HuH-7.5 (cell line): Measurements from ENCODE around the gene NPFF.
"Not testable (repeated sequence)": the region's sequence is repeated elsewhere in the genome, so short reads cannot be mapped to it uniquely, and the experiment has no call there.

Experiments
- DNase-seq: peaks from one replicate; pipeline ENCODE4 v3.0.0; 2011; ENCODE audit warnings: low spot score

NPFF gene, protein sequence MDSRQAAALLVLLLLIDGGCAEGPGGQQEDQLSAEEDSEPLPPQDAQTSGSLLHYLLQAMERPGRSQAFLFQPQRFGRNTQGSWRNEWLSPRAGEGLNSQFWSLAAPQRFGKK

DNA sequence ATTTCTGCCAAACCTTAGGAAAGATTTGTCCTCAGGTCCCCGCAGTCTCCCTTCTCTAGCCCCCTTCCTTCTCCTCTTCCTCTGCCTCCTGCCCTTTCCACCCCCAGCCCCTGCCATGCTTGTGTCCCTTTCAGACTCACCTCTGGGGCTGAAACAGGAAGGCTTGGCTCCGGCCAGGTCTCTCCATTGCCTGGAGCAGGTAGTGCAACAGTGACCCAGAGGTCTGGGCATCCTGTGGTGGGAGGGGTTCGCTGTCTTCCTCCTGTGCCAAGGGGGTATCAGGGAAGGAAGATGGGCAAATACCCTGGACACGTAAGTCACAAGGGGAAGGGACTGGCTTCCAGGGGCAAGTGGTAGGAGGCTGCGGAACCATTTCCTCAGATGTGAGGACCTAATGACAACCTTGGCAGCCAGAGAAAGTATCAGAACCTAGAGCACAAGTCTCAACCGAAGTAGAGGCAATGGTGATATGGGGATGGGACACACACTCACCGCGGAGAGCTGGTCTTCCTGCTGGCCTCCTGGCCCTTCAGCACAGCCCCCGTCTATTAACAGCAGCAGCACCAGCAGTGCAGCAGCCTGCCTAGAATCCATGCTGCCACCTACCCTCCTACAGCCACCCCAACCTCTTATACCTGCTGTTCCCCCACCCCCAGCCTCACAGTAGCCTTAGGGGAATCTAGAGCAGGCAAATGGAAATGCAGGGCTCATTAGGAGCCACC is at the start of gene NPFF:
Gene NPFF, minus strand, starts transcription at position 604 of the 722 bp plus-strand sequence. Its CDS starts 10 bp downstream, at position 594.
- DNase-seq, result no peak

GRCh38 chr12:53552361-53553327 is 45.4 kb upstream of the NPFF start:
- DNase-seq, result no peak

- no peak for DNase-seq
These were observed 44.6 kb upstream of the NPFF start for GRCh38 chr12:53551889-53552291.

DNA sequence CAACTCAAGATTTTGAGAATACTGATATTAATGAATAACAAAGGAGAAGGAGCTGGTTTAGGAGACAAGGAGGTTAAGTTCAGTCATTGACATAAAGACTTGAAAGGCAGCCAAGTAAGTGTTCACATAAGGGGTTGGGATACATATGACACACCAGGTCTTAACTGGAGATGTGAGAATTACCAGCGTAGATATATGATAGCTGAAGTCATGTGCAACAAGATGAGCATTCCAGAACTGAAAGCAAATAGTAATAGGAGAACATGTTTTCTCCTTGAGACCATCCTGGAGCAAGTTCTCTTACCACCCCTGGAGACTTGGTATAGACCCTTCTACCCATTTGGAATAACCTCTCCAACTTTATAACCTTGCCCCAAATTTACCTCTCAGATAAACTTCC is 43.3 kb upstream of the NPFF start:
- no peak for DNase-seq

DNA sequence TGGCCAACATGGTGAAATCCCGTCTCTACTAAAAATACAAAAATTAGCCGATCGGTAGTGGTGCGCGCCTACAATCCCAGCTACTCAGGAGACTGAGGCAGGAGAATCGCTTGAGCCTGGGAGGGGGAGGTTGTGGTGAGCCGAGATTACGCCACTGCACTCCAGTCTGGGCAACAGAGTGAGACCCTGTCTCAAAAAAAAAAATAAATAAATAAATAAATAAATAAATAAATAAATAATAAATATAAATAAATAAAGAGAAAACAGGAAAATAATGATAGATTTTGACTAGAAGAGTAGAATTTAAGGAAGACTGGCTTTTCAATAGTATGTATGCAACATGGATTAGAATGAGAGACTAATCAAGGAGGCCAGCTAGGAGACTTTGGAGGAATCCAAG is 42.8 kb upstream of the NPFF start:
- DNase-seq, result not testable (repeated sequence)

GRCh38 chr12:53548354-53548753 is 41.1 kb upstream of the NPFF start:
- DNase-seq, result not testable (repeated sequence)

GRCh38 chr12:53543539-53543938 is 36.3 kb upstream of the NPFF start:
- DNase-seq, result peak; percentile 71

DNA sequence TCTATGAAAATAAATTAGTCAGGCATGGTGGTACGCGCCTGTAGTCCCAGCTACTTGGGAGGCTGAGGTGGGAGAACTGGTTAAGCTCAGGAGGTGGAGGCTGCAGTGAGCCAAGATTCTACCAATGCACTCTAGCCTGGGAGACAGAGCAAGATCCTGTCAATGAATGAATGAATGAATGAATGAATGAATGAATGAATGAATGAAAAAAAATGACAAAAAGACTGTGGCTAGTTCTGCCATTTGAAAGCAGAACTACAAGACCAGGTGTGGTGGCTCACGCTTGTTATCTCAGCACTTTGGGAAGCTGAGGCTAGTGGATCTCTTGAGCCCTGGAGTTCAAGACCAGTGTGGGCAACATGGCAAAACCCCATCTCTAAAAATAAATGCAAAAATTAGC is 32.2 kb upstream of the NPFF start:
- DNase-seq, result no peak

DNA sequence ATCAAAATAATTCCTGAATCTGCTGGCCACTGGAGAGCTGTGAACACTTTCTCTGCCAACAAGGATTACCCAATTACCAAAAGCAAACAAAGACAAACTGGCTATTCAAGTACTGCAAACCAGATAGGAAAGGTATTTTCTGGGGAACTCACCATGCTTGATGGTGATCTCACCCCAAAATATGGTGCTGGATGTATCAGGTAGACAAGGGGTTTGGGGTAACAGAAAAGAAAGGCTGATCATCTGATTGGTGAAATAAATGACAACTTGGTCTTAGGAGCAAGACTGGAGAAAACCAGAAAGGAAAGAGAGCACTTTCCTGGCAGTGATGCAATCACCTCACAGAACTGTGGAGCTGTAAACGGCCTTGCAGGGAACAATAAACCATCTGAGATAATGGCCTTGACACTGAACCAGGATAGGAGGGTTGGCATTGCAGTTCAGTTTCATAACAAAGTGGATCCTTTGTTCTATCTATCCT is 31.0 kb upstream of the NPFF start:
- DNase-seq, result peak; percentile 60

DNA sequence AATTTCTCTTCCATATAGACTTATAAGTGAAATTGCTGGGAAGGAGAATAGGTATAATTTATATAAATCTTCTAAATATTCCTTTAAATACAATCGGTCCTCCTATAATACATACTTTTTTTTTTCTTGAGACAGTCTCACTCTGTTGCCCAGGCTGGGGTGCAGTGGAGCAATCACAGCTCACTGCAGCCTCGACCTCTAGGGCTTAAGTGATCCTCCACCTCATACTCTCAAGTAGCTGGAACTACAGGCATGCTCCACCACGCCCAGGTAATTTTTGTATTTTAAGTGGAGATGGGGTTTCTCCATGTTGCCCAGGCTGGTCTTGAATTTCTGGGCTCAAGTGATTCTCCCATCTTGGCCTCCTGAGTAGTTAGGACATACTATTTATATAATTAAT is 29.7 kb upstream of the NPFF start:
- DNase-seq, result no peak

GRCh38 chr12:53533471-53533870 is 26.2 kb upstream of the NPFF start:
- DNase-seq, result no peak

DNA sequence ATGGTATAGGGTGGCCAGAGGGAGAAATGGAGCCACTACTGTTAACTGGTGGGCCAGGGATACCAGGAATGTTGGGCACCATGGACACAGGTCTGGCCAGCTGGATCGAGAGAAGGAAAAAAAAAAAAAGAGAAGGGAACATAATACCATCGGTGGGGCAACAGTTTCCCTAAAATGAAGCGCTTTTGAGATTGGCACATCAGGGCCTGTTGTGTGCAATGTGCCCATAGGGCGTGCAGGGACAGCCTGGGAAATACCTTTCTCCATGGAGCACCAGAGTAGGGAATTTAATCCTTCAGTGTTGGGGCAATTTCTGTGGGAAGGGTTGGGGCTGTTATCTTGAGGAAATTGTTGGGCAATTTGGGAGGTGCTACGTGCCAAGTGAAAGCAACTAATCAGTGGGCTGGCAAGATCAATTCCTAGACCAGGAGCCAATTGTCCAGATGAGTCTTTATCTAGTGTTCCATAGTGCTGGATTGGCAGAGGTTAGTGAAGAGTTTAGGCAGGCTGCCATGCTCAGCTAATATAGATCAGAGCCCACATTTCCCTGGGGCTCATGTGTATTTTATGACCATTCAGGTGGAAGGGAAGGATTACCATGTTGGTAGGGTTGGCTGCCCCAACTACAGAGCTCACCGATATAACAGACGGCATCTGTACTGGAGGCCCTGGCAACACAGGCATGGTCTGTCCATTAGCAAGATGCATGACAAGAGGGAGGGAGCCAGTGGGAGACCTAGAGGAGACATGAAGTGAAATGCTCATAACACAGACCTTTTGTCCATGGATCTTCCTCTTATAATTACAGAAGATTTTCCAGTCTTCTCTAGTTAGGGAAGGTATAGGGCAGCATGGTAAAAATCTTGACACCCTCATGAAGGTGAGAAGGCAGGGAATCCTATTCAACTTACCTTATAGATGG is 25.5 kb upstream of the NPFF start:
- DNase-seq, result no peak

GRCh38 chr12:53532021-53532420 is 24.7 kb upstream of the NPFF start:
- no peak for DNase-seq

- DNase-seq, result no peak
These were observed 23.6 kb upstream of the NPFF start for GRCh38 chr12:53530920-53531319.

GRCh38 chr12:53530061-53530460 is 22.8 kb upstream of the NPFF start:
- no peak for DNase-seq

- DNase-seq, result no peak
These were observed 17.2 kb upstream of the NPFF start for GRCh38 chr12:53524476-53524875.

- DNase-seq, result no peak
These were observed 15.8 kb upstream of the NPFF start for GRCh38 chr12:53523131-53523530.

- no peak for DNase-seq
These were observed 11.1 kb upstream of the NPFF start for GRCh38 chr12:53518381-53518780.

- no peak for DNase-seq
These were observed 9.6 kb upstream of the NPFF start for GRCh38 chr12:53516758-53517455.

DNA sequence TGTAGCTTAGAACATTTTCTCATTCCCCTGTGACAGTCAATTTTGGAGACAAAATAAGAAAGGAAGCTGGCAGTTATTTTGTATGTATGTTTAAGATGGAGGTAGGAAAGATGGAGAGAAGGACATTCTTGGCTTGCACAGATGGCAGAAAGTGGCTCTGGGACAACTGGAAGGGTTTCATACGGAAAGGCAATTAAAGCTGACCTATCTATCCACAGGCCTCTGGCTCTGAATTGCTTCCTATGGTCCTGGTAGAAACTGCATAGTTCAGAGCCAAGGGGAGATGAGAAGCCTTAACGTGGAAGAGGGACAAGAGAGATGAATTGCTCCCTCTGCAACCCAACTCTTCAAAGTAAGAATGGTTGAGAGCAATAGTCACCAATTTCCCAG is 8.0 kb upstream of the NPFF start:
- DNase-seq, result no peak
